PC-9 (cell line): Measurements from ENCODE around the gene KDM1A. TPM values are rescaled to one million over a fixed set of nuclear protein-coding genes. Genes with fewer than 3 reads are reported as not detected.
A peak's percentile ranks its signal among the peaks of the same experiment; 100 is the strongest.

Source experiments
- BruUV-seq: library from RNA; stranded (reverse); fragments of 400-500 nt; replicated peaks from 2 replicates; lab custom pipeline; 2021; lab: Mats Ljungman, UMichigan
- CTCF ChIA-PET: fragments of 300-600 bp; sonication (Branson Sonifier 250); formaldehyde crosslinking; loops from one replicate; lab custom pipeline; 2022; ENCODE audit warnings: antibody characterized with exemption; lab: Charles Lee
- POLR2A ChIA-PET: fragments of 300-600 bp; sonication (Branson Sonifier 250); formaldehyde crosslinking; loops from one replicate; lab custom pipeline; 2022; ENCODE audit warnings: antibody characterized with exemption; ENCODE audit not compliant: unreplicated experiment; lab: Charles Lee
- DNase-seq, 2 experiments: peaks; one replicate each; pipeline versions ENCODE4 v3.0.0 to v3.0.0-alpha.2; 2015 to 2022; ENCODE audit warnings: mixed read lengths in 1 of 2
- H2AFZ ChIP-seq: fragments of 200-600 bp; sonication (generic); 2 replicates; pipeline ENCODE4 v1.8.1; 2017; ENCODE audit warnings: antibody characterized with exemption
- H3F3A ChIP-seq: fragments of 200-600 bp; sonication (generic); 2 replicates; pipeline ENCODE4 v1.8.1; 2017; ENCODE audit warnings: antibody characterized with exemption, mild to moderate bottlenecking, low read depth; ENCODE audit not compliant: insufficient read depth
- H3K27ac ChIP-seq: fragments of 200-600 bp; sonication (generic); 2 replicates; pipeline ENCODE4 v1.6.1; 2016; ENCODE audit warnings: mixed run types
- H3K27me3 ChIP-seq: fragments of 200-600 bp; sonication (generic); 2 replicates; pipeline ENCODE4 v1.6.1; 2016; ENCODE audit warnings: low read depth, mixed run types; ENCODE audit not compliant: insufficient read depth
- H3K36me3 ChIP-seq: fragments of 200-600 bp; sonication (generic); 2 replicates; pipeline ENCODE4 v1.6.1; 2016; ENCODE audit warnings: low read depth, mixed run types
- H3K4me1 ChIP-seq: fragments of 200-600 bp; sonication (generic); replicated peaks from 2 replicates; pipeline ENCODE4 v1.6.1; 2016; ENCODE audit warnings: mixed run types; ENCODE audit not compliant: insufficient read depth
- H3K4me2 ChIP-seq: fragments of 200-600 bp; sonication (generic); 2 replicates; pipeline ENCODE4 v1.6.1; 2017; ENCODE audit warnings: mixed run types
- H3K4me3 ChIP-seq: fragments of 200-600 bp; sonication (generic); 2 replicates; pipeline ENCODE4 v1.6.1; 2016; ENCODE audit warnings: mixed run types
- H3K79me2 ChIP-seq: fragments of 200-600 bp; sonication (generic); 2 replicates; pipeline ENCODE4 v1.6.1; 2017; ENCODE audit warnings: low read depth, mixed run types
- H3K9me2 ChIP-seq: fragments of 200-600 bp; sonication (generic); 2 replicates; pipeline ENCODE4 v1.8.1; 2017; ENCODE audit warnings: mild to moderate bottlenecking; ENCODE audit not compliant: insufficient read depth
- H3K9me3 ChIP-seq: fragments of 200-600 bp; sonication (generic); 2 replicates; pipeline ENCODE4 v1.8.1; 2016; ENCODE audit warnings: low read depth; ENCODE audit not compliant: insufficient read depth
- H4K20me1 ChIP-seq: fragments of 200-600 bp; sonication (generic); 2 replicates; pipeline ENCODE4 v1.8.1; 2017; ENCODE audit not compliant: insufficient read depth
- EZH2 ChIP-seq: fragments of 200-600 bp; sonication (generic); IDR thresholded peaks from 2 replicates; pipeline ENCODE4 v1.8.0; 2017; ENCODE audit warnings: antibody characterized with exemption, low read depth
- intact Hi-C: fragments of 100-400 bp; cut with micrococcal nuclease; formaldehyde crosslinking; loops from one replicate; pipeline ENCODE4 v1.10.0; 2022; ENCODE audit not compliant: unreplicated experiment
- total RNA-seq: library from RNA; stranded (reverse); gene quantifications from 2 replicates; pipeline ENCODE4 v1.2.3, GENCODE V29; 2021
- TF ChIP-seq, protein P1 (sequence below): fragments of 200-600 bp; sonication (generic); conservative IDR thresholded peaks from 2 replicates; pipeline ENCODE4 v1.6.1; 2017; ENCODE audit warnings: mixed run types, antibody characterized with exemption, mild to moderate bottlenecking, moderate library complexity

The KDM1A gene
- total RNA-seq, 1 experiment from 2014 or later: 213 TPM

DNA sequence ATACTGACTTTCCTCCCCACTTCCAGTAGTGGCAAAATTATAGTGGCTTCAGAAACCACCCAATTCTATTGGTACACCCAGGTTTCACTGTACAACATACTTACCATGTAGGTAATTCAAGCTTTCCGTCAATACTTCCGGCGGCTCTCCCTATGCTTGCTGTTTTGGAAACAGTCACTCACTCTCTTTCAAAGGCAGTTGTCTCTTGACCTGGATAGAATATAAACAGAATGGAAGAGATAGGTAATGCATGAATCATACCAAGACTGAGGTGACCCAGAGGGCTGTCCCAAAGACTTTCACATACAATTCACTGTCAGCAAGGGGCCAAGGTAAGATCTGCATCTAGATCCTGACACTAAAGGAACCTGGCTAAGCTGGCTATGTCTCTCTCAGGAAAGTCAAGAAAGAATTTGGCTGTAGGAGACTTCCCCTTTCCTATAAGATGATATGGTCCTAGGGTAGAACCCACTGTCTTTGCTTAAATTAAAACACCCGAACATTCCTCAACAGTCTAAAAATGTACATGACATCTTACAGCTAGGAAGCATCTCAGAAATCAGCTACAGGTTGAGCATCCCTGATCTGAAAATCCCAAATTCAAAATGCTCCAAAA, 89.8 kb downstream of the KDM1A start:
- peak overlapping the region; percentile 27; the same call in 1 of the 2 replicates for H3K27ac ChIP-seq
- POLR2A ChIA-PET: no interaction called here

DNA sequence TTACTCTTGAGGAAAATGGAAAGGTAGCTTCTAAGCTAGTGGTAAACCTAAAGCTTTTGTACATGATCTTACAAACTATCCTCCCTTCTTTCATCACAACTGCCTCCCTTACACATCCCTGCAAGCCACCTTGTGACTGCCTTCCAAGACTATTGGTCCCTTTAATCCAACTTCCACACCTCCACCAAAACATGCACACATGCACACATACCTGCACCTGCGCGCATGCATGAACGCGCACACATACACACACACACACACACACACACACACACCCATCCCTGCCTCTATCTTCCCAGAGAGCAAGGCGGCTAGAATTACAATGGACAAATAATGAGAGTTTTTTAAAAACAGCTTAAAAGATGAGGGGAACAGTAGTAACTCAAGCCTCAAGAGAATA, 91.1 kb downstream of the KDM1A start:
- BruUV-seq: no TSS peak
- POLR2A ChIA-PET: no interaction called here
- peaks cover 42% of the 10 kb centered on the region for H3K79me2 ChIP-seq

More for the DNA sequence above, 89.8 kb downstream of the KDM1A start:
- H4K20me1 ChIP-seq: no peaks in the 10 kb centered on the region
- peaks cover 9% of the 10 kb centered on the region for H3F3A ChIP-seq
- H3K4me3 ChIP-seq: no peak overlapping the region
- H3K4me1 ChIP-seq: peaks cover 10% of the 10 kb centered on the region
- CTCF ChIA-PET: interaction anchor here (1.0 kb wide), 1 partner anchor 76 kb away, joined by 3 read pairs; no protein-coding TSS in a partner anchor
- no peaks in the 10 kb centered on the region for H3K9me3 ChIP-seq
- peaks cover 36% of the 10 kb centered on the region for H3K79me2 ChIP-seq
- H3K4me2 ChIP-seq: no peak overlapping the region
- TF ChIP-seq EZH2: no peak
- TF ChIP-seq, protein P1, sequence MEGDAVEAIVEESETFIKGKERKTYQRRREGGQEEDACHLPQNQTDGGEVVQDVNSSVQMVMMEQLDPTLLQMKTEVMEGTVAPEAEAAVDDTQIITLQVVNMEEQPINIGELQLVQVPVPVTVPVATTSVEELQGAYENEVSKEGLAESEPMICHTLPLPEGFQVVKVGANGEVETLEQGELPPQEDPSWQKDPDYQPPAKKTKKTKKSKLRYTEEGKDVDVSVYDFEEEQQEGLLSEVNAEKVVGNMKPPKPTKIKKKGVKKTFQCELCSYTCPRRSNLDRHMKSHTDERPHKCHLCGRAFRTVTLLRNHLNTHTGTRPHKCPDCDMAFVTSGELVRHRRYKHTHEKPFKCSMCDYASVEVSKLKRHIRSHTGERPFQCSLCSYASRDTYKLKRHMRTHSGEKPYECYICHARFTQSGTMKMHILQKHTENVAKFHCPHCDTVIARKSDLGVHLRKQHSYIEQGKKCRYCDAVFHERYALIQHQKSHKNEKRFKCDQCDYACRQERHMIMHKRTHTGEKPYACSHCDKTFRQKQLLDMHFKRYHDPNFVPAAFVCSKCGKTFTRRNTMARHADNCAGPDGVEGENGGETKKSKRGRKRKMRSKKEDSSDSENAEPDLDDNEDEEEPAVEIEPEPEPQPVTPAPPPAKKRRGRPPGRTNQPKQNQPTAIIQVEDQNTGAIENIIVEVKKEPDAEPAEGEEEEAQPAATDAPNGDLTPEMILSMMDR: no peak
- H3K9me2 ChIP-seq: no peaks in the 10 kb centered on the region
- no peak overlapping the region for H2AFZ ChIP-seq
- no peaks in the 10 kb centered on the region for H3K27me3 ChIP-seq
- peak in 1 of 2 experiments; percentile 24 for DNase-seq
- no TSS peak for BruUV-seq
- no peaks in the 10 kb centered on the region for H3K36me3 ChIP-seq
- intact Hi-C loops: loop anchor here (10.0 kb wide), 1 partner anchor 166 kb away; no protein-coding TSS in a partner anchor

DNA sequence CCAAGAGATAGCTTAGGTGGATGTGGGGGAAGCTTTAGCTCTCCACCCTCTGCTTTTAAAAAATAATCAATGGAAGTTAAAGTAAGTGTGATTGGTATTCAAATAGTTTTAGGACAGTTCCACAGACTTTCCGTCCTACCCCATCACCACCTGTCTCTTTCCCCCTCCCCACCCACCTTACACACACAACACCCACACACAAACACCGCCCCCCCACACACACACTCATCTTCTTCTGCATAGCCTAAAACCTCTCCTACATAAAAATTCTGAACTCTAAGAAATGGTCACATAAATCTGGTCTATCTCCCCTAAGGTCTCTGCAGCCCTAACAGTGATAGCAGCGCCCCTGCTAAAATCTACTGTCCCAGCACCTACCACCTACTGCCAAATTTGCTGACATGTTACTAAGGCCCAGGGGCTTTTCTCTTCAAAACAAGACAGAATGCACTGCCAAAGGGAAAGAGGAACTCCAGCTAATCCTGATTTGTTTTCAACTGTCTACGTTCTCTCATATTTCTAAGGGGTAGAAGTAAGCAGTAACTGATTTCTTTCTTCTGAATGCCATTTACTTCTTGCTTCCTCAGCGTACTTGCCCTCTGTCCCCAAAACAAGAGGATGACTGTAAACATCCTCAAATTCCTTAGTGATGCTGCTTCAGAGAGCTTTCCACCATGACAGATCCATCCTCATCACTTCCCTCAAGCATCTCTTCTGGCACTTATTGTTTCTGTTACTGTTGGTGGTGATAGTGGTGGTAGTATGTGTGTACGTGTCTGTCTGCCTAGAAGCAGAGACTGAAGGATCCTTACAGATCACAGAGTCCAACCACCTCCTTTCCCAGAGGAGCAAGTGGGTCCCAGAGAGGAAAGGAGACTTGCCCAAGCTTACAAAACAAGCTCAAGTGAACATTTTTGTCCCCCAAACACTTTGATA, 92.6 kb downstream of the KDM1A start:
- no peaks in the 10 kb centered on the region for H3K9me2 ChIP-seq
- peaks cover 10% of the 10 kb centered on the region for H3K4me1 ChIP-seq
- no peaks in the 10 kb centered on the region for H4K20me1 ChIP-seq
- H2AFZ ChIP-seq: no peak overlapping the region
- no peak for DNase-seq
- H3K36me3 ChIP-seq: no peaks in the 10 kb centered on the region
- no peaks in the 10 kb centered on the region for H3K9me3 ChIP-seq
- no peak for TF ChIP-seq EZH2
- TF ChIP-seq, protein P1: no peak
- no peak overlapping the region for H3K4me3 ChIP-seq
- H3K79me2 ChIP-seq: peaks cover 44% of the 10 kb centered on the region
- no peak overlapping the region for H3K4me2 ChIP-seq
- H3K27me3 ChIP-seq: no peaks in the 10 kb centered on the region
- no peak overlapping the region for H3K27ac ChIP-seq
- no TSS peak for BruUV-seq
- intact Hi-C loops: no loop called here
- POLR2A ChIA-PET: no interaction called here
- H3F3A ChIP-seq: no peaks in the 10 kb centered on the region
- CTCF ChIA-PET: interaction anchor here (0.5 to 0.6 kb wide), 3 partner anchors 17 to 71 kb away, joined by 3 to 5 read pairs (median 3); no protein-coding TSS in a partner anchor

More for the DNA sequence above, 91.1 kb downstream of the KDM1A start:
- intact Hi-C loops: no loop called here
- Histone ChIP-seq H3K27ac (no peak overlapping the region), H4K20me1 (no peaks in the 10 kb centered on the region), H3K4me3 (no peak overlapping the region), H3F3A (no peaks in the 10 kb centered on the region), H3K9me2 (no peaks in the 10 kb centered on the region), H3K27me3 (no peaks in the 10 kb centered on the region), H3K36me3 (no peaks in the 10 kb centered on the region), H2AFZ (no peak overlapping the region), H3K4me2 (no peak overlapping the region), H3K4me1 (peaks cover 10% of the 10 kb centered on the region), H3K9me3 (no peaks in the 10 kb centered on the region)
- CTCF ChIA-PET: interaction anchor here (0.6 to 1.0 kb wide), 3 partner anchors 10 to 87 kb away, joined by 4 to 6 read pairs (median 4); no protein-coding TSS in a partner anchor
- TF ChIP-seq, protein P1: no peak
- TF ChIP-seq EZH2: no peak
- DNase-seq: no peak
